H9 (cell line): ENCODE measurements around the gene RIPPLY3. TPM values are rescaled to one million over a fixed set of nuclear protein-coding genes. Genes with fewer than 3 reads are reported as not detected.

Experiments used
- DNase-seq: peaks from one replicate; pipeline ENCODE4 v3.0.0-alpha.2; 2017
- H2AFZ ChIP-seq: one replicate; pipeline ENCODE4 v1.6.1; 2013; ENCODE audit warnings: mild to moderate bottlenecking, low read length, control low read depth, moderate library complexity
- H2AK5ac ChIP-seq: 2 replicates; pipeline ENCODE4 v1.6.1; 2013; ENCODE audit warnings: low read length, control low read depth, mixed read lengths; ENCODE audit not compliant: insufficient read length
- H2BK120ac ChIP-seq: one replicate; pipeline ENCODE4 v1.6.1; 2013; ENCODE audit warnings: low read depth, mild to moderate bottlenecking, low read length, control low read depth, inconsistent platforms; ENCODE audit not compliant: poor library complexity, severe bottlenecking
- H2BK12ac ChIP-seq: 2 replicates; pipeline ENCODE4 v1.6.1; 2013; ENCODE audit warnings: low read length, control low read depth, mixed read lengths, low read depth; ENCODE audit not compliant: insufficient read length
- H2BK15ac ChIP-seq: 2 replicates; pipeline ENCODE4 v1.6.1; 2013; ENCODE audit warnings: low read depth, low read length, control low read depth
- H2BK20ac ChIP-seq: one replicate; pipeline ENCODE4 v1.6.1; 2013; ENCODE audit warnings: low read depth, mild to moderate bottlenecking, low read length, control low read depth, inconsistent platforms; ENCODE audit not compliant: poor library complexity, severe bottlenecking
- H2BK5ac ChIP-seq: 2 replicates; pipeline ENCODE4 v1.6.1; 2013; ENCODE audit warnings: low read length, control low read depth, mixed read lengths; ENCODE audit not compliant: insufficient read length
- H3K14ac ChIP-seq: 2 replicates; pipeline ENCODE4 v1.6.1; 2013; ENCODE audit warnings: low read length, control low read depth; ENCODE audit not compliant: insufficient read depth
- H3K18ac ChIP-seq: 2 replicates; pipeline ENCODE4 v1.6.1; 2013; ENCODE audit warnings: low read depth, mild to moderate bottlenecking, mixed read lengths, low read length, control low read depth; ENCODE audit not compliant: insufficient read length
- H3K23ac ChIP-seq: 2 replicates; pipeline ENCODE4 v1.6.1; 2013; ENCODE audit warnings: low read length, control low read depth, mixed read lengths, low read depth; ENCODE audit not compliant: insufficient read length
- H3K23me2 ChIP-seq: 2 replicates; pipeline ENCODE4 v1.6.1; 2013; ENCODE audit warnings: low read depth, mild to moderate bottlenecking, mixed read lengths, low read length, control low read depth; ENCODE audit not compliant: insufficient read length, poor library complexity, severe bottlenecking
- H3K27ac ChIP-seq: 2 replicates; pipeline ENCODE4 v1.5.1; 2013; ENCODE audit warnings: low read length, control low read depth, mixed read lengths, low read depth; ENCODE audit not compliant: insufficient read length
- H3K27me3 ChIP-seq: 2 replicates; pipeline ENCODE4 v1.6.1; 2013; ENCODE audit warnings: low read length, control low read depth, inconsistent platforms; ENCODE audit not compliant: insufficient read depth
- H3K4ac ChIP-seq: 2 replicates; pipeline ENCODE4 v1.6.1; 2013; ENCODE audit warnings: low read depth, mild to moderate bottlenecking, control low read depth, inconsistent platforms, low read length, moderate library complexity
- H3K4me1 ChIP-seq: 2 replicates; pipeline ENCODE4 v1.6.1; 2013; ENCODE audit warnings: low read length, control low read depth, inconsistent platforms; ENCODE audit not compliant: insufficient read depth
- H3K4me2 ChIP-seq: 2 replicates; pipeline ENCODE4 v1.6.1; 2013; ENCODE audit warnings: low read length, control low read depth, mixed read lengths; ENCODE audit not compliant: insufficient read length, insufficient read depth
- H3K56ac ChIP-seq: 2 replicates; pipeline ENCODE4 v1.6.1; 2013; ENCODE audit warnings: low read depth, mild to moderate bottlenecking, mixed read lengths, low read length, control low read depth; ENCODE audit not compliant: insufficient read length
- H3K79me1 ChIP-seq: 2 replicates; pipeline ENCODE4 v1.6.1; 2013; ENCODE audit warnings: low read depth, mild to moderate bottlenecking, moderate library complexity, low read length, control low read depth, inconsistent platforms; ENCODE audit not compliant: insufficient read depth, poor library complexity, severe bottlenecking
- H3K79me2 ChIP-seq: 2 replicates; pipeline ENCODE4 v1.6.1; 2013; ENCODE audit warnings: low read length, control low read depth, inconsistent platforms; ENCODE audit not compliant: insufficient read depth
- H3K9ac ChIP-seq: 2 replicates; pipeline ENCODE4 v1.6.1; 2013; ENCODE audit warnings: low read length, control low read depth, mixed read lengths; ENCODE audit not compliant: insufficient read length; ENCODE audit errors: extremely low read depth
- H3K9me3 ChIP-seq: one replicate; pipeline ENCODE4 v1.6.1; 2013; ENCODE audit warnings: low read depth, low read length, inconsistent platforms; ENCODE audit not compliant: control insufficient read depth
- H3T11ph ChIP-seq: one replicate; pipeline ENCODE4 v1.6.1; 2013; ENCODE audit warnings: mild to moderate bottlenecking, low read length, control low read depth, inconsistent platforms
- H4K20me1 ChIP-seq: one replicate; pipeline ENCODE4 v1.6.1; 2013; ENCODE audit not compliant: control insufficient read depth, insufficient read length, insufficient read depth
- H4K5ac ChIP-seq: 2 replicates; pipeline ENCODE4 v1.6.1; 2013; ENCODE audit warnings: low read depth, mild to moderate bottlenecking, mixed read lengths, low read length, control low read depth; ENCODE audit not compliant: insufficient read length
- H4K8ac ChIP-seq: replicated peaks from 2 replicates; pipeline ENCODE4 v1.6.1; 2013; ENCODE audit warnings: low read length, control low read depth, mixed read lengths, low read depth; ENCODE audit not compliant: insufficient read length
- H4K91ac ChIP-seq: 2 replicates; pipeline ENCODE4 v1.6.1; 2013; ENCODE audit warnings: low read depth, mild to moderate bottlenecking, moderate library complexity, mixed read lengths, low read length, control low read depth; ENCODE audit not compliant: insufficient read length
- H3K27ac Mint-ChIP-seq, 3 experiments: 2 replicates in 2 of 3; 3 replicates in 1 of 3; pipeline ENCODE4 v1.8.0; 2020 to 2021; ENCODE audit warnings: mixed read lengths in 3 of 3, mild to moderate bottlenecking in 1 of 3, moderate library complexity in 1 of 3
- H3K27me3 Mint-ChIP-seq: 2 replicates; pipeline ENCODE4 v1.8.0; 2021; ENCODE audit warnings: low read depth, mild to moderate bottlenecking, moderate library complexity, mixed read lengths
- H3K36me3 Mint-ChIP-seq, 3 experiments: 2 replicates in 2 of 3; 3 replicates in 1 of 3; pipeline ENCODE4 v1.8.0; 2020 to 2021; ENCODE audit warnings: low read depth in 3 of 3, mixed read lengths in 3 of 3; ENCODE audit not compliant: insufficient read depth in 1 of 3
- H3K4me1 Mint-ChIP-seq, 2 experiments: 2 replicates each; pipeline ENCODE4 v1.8.0; 2020; ENCODE audit warnings: mixed read lengths in 2 of 2
- H3K4me3 Mint-ChIP-seq, 2 experiments: 2 replicates in 1 of 2; 3 replicates in 1 of 2; pipeline ENCODE4 v1.8.0; 2020 to 2021; ENCODE audit warnings: mild to moderate bottlenecking in 2 of 2, mixed read lengths in 2 of 2, moderate library complexity in 1 of 2
- H3K9me3 Mint-ChIP-seq, 2 experiments: 2 replicates in 1 of 2; 3 replicates in 1 of 2; pipeline ENCODE4 v1.8.0; 2020; ENCODE audit warnings: mild to moderate bottlenecking in 2 of 2, mixed read lengths in 2 of 2, moderate library complexity in 1 of 2
- CTCF ChIP-seq: fragments of 200-600 bp; sonication (generic); conservative IDR thresholded peaks from 3 replicates; pipeline ENCODE4 v1.8.0; 2021; ENCODE audit warnings: antibody characterized with exemption, mild to moderate bottlenecking
- WGBS: extraction: QIAGEN DNeasy Blood & Tissue Kit; methylation state at CpG from one replicate; pipeline ENCODE4 v1.1.7; 2013; ENCODE audit warnings: missing lambda C conversion rate, low lambda C conversion rate, mixed read lengths; ENCODE audit not compliant: insufficient read length; ENCODE audit errors: extremely low coverage; 5-methylcytosine and 5-hydroxymethylcytosine counted together
- total RNA-seq: library from RNA; stranded (reverse); gene quantifications from 2 replicates; pipeline ENCODE4 v1.2.1, GENCODE V29; 2021

RIPPLY3 gene
- total RNA-seq, 1 experiment from 2014 or later, result 1.9 TPM

GRCh38 chr21:37043818-37044217 lies 37.3 kb downstream of the RIPPLY3 start:
- Histone ChIP-seq H3K9ac (no peak overlapping the region), H3K23me2 (no peaks in the 10 kb centered on the region), H2BK5ac (no peak overlapping the region), H2AFZ (no peak overlapping the region), H3K23ac (no peak overlapping the region), H2BK15ac (no peak overlapping the region), H3K4ac (no peak overlapping the region), H2BK120ac (no peak overlapping the region), H3K14ac (no peak overlapping the region), H3K27ac (no peak overlapping the region), H3T11ph (no peak overlapping the region), H3K27me3 (peaks cover 5% of the 10 kb centered on the region; the same call in 1 of the 2 replicates), H3K18ac (no peak overlapping the region), H3K56ac (no peak overlapping the region), H3K4me1 (peaks cover 4% of the 10 kb centered on the region), H2BK20ac (no peak overlapping the region), H4K8ac (no peak overlapping the region), H2AK5ac (no peak overlapping the region), H4K5ac (no peak overlapping the region), H3K9me3 (no peaks in the 10 kb centered on the region), H3K79me1 (no peaks in the 10 kb centered on the region), H3K4me2 (no peak overlapping the region), H4K91ac (no peak overlapping the region), H4K20me1 (no peaks in the 10 kb centered on the region), H3K79me2 (no peaks in the 10 kb centered on the region), H2BK12ac (peak overlapping the region; percentile 23)
- no peaks in the 10 kb centered on the region; a peak in 2 of 5 replicates for H3K9me3 Mint-ChIP-seq
- peaks cover 98% of the 10 kb centered on the region for H3K27me3 Mint-ChIP-seq
- H3K36me3 Mint-ChIP-seq, result no peaks in the 10 kb centered on the region; a peak in 1 of 7 replicates
- peaks cover 38 to 56% of the 10 kb centered on the region in 2 experiments for H3K4me1 Mint-ChIP-seq
- no peak overlapping the region; a peak in 1 of 7 replicates for H3K27ac Mint-ChIP-seq
- no peak for TF ChIP-seq CTCF
- H3K4me3 Mint-ChIP-seq, result no peak overlapping the region
- DNase-seq, result no peak
- WGBS, result no CpG with 5 or more reads among the region's 6 CpGs
